Neutrophil (primary cell): ENCODE data around the gene FRMD6.
"Not testable (repeated sequence)": the region's sequence is repeated elsewhere in the genome, so short reads cannot be mapped to it uniquely, and the experiment has no call there.

Source experiments
- H3K27ac ChIP-seq: fragments of 200-600 bp; sonication (generic); 2 replicates; pipeline ENCODE4 v1.5.1; 2016; ENCODE audit warnings: mild to moderate bottlenecking, moderate library complexity
- H3K27me3 ChIP-seq: fragments of 200-600 bp; sonication (generic); 2 replicates; pipeline ENCODE4 v1.6.0; 2016; ENCODE audit warnings: mild to moderate bottlenecking
- H3K36me3 ChIP-seq: fragments of 200-600 bp; sonication (generic); 2 replicates; pipeline ENCODE4 v1.5.1; 2017
- H3K4me1 ChIP-seq, 2 experiments: fragments of 200-600 bp in 1 of 2; sonication (generic) in 1 of 2; 1 replicate in 1 of 2; 2 replicates in 1 of 2; pipeline versions ENCODE4 v1.5.1 to v1.6.1; 2013 to 2016; ENCODE audit warnings: low read depth in 1 of 2, low read length in 1 of 2, mild to moderate bottlenecking in 1 of 2, moderate library complexity in 1 of 2; ENCODE audit not compliant: control insufficient read depth in 1 of 2, insufficient read depth in 1 of 2
- H3K4me3 ChIP-seq, 2 experiments: fragments of 200-600 bp in 1 of 2; sonication (generic) in 1 of 2; 1 replicate in 1 of 2; 2 replicates in 1 of 2; pipeline ENCODE4 v1.5.1; 2013 to 2016; ENCODE audit warnings: low read depth in 1 of 2, low read length in 1 of 2, mild to moderate bottlenecking in 1 of 2, moderate library complexity in 1 of 2
- H3K9me3 ChIP-seq: fragments of 200-600 bp; sonication (generic); 2 replicates; pipeline ENCODE4 v1.5.1; 2016
- CTCF ChIP-seq: fragments of 200-600 bp; sonication (generic); IDR thresholded peaks from 2 replicates; pipeline ENCODE4 v1.5.1; 2016; ENCODE audit warnings: antibody characterized with exemption

The FRMD6 gene

GRCh38 chr14:51627313-51627712 is 24.4 kb upstream of the FRMD6 start:
- no peaks in the 10 kb centered on the region for H3K4me1 ChIP-seq
- no peak overlapping the region for H3K27ac ChIP-seq
- H3K27me3 ChIP-seq: no peaks in the 10 kb centered on the region
- H3K9me3 ChIP-seq: no peaks in the 10 kb centered on the region
- H3K4me3 ChIP-seq: no peak overlapping the region
- no peak for TF ChIP-seq CTCF
- H3K36me3 ChIP-seq: no peaks in the 10 kb centered on the region

- no peaks in the 10 kb centered on the region for H3K27me3 ChIP-seq
- H3K4me3 ChIP-seq: no peak overlapping the region
- H3K27ac ChIP-seq: no peak overlapping the region
- H3K4me1 ChIP-seq: no peaks in the 10 kb centered on the region
- no peak for TF ChIP-seq CTCF
- H3K9me3 ChIP-seq: no peaks in the 10 kb centered on the region
- H3K36me3 ChIP-seq: no peaks in the 10 kb centered on the region
Observed at GRCh38 chr14:51628238-51628637, 23.5 kb upstream of the FRMD6 start.

GRCh38 chr14:51630987-51631386 is 20.7 kb upstream of the FRMD6 start:
- peaks cover 11% of the 10 kb centered on the region for H3K27me3 ChIP-seq
- no peaks in the 10 kb centered on the region for H3K4me1 ChIP-seq
- no peak for TF ChIP-seq CTCF
- H3K27ac ChIP-seq: no peak overlapping the region
- H3K9me3 ChIP-seq: no peaks in the 10 kb centered on the region
- H3K36me3 ChIP-seq: no peaks in the 10 kb centered on the region
- no peak overlapping the region for H3K4me3 ChIP-seq

GRCh38 chr14:51633298-51633697 is 18.4 kb upstream of the FRMD6 start:
- H3K36me3 ChIP-seq, H3K9me3 ChIP-seq, H3K4me3 ChIP-seq, H3K4me1 ChIP-seq, H3K27ac ChIP-seq: not testable (repeated sequence)
- peaks cover 34% of the 10 kb centered on the region for H3K27me3 ChIP-seq

GRCh38 chr14:51636109-51636508 is 15.6 kb upstream of the FRMD6 start:
- H3K9me3 ChIP-seq: no peaks in the 10 kb centered on the region
- H3K4me3 ChIP-seq: no peak overlapping the region
- no peaks in the 10 kb centered on the region for H3K36me3 ChIP-seq
- peaks cover 39% of the 10 kb centered on the region for H3K27me3 ChIP-seq
- TF ChIP-seq CTCF: no peak
- H3K4me1 ChIP-seq: no peaks in the 10 kb centered on the region
- no peak overlapping the region for H3K27ac ChIP-seq

GRCh38 chr14:51638071-51638944 is 13.4 kb upstream of the FRMD6 start:
- TF ChIP-seq CTCF: no peak
- H3K9me3 ChIP-seq: no peaks in the 10 kb centered on the region
- H3K4me1 ChIP-seq: no peaks in the 10 kb centered on the region
- H3K27me3 ChIP-seq: peaks cover 39% of the 10 kb centered on the region
- H3K4me3 ChIP-seq: no peak overlapping the region
- H3K36me3 ChIP-seq: no peaks in the 10 kb centered on the region
- H3K27ac ChIP-seq: no peak overlapping the region
